ENCODE measurements around the gene FAXDC2. TPM values are rescaled to one million over a fixed set of nuclear protein-coding genes. Genes with fewer than 3 reads are reported as not detected.

The FAXDC2 gene
- total RNA-seq, 1 experiment from 2014 or later: 4.2 TPM

DNA sequence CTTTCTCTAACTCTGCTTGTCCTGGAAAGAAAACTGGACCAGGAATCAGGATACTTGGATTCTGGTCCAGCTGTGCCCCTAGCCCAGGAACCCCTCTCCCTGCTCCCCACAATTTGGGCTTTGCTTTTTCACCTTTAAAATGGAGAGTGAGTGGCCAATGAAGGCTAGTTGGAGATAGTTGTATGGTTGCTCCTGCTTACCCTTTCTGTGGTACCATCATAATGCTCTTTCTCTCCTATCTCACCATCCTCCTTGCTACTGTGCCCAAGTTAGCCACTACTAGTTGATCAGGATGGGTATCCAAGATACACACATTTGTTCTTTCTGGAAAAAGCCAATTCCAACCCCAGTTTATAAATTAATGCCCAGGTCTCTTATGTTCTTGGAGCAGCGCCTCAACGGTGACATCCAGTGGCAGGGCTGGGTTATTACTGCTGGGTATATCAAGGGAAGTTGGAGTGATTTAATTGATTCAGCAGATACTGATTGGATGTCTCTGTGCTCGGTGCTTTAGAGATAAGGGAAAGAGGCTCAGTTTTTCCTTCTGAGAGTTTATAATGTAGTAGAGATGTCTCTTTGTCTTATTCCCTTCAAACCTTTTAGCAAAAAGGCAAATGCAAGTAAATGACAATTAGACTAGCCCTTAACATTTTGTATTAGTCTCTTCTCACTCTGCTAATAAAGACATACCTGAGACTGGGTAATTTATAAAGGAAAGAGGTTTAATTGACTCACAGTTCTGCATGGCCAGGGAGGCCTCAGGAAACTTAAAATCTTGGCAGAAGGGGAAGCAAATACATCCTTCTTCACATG lies 38.5 kb downstream of the FAXDC2 start:
- Histone ChIP-seq H3K27ac (no peak overlapping the region), H3K4me1 (no peaks in the 10 kb centered on the region), H3K9me3 (replicated peaks) (no peaks in the 10 kb centered on the region), H3K27me3 (no peaks in the 10 kb centered on the region), H3K4me3 (no peak overlapping the region), H3K36me3 (peaks cover 89% of the 10 kb centered on the region)
- DNase-seq: peak; percentile 48 to 77

DNA sequence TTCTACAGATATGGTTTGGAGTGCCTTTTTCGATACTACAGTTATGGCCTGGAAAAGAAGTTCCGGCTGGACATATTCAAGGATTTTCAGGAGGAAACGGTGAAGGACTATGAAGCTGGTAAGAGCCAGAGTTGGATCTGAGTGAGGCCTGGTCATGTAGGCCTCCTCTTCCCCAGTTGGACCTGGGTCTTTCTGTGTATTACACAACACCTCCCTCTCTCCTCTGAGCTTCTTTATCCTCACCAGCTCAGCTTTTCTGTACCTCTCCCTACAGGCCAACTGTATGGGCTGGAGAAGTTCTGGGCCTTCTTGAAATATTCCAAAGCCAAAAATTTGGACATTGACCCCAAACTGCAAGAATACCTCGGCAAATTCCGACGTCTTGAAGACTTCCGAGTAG lies 39.2 kb downstream of the FAXDC2 start:
- no peaks in the 10 kb centered on the region for H3K9me3 ChIP-seq (replicated peaks)
- H3K36me3 ChIP-seq: peaks cover 88% of the 10 kb centered on the region

DNA sequence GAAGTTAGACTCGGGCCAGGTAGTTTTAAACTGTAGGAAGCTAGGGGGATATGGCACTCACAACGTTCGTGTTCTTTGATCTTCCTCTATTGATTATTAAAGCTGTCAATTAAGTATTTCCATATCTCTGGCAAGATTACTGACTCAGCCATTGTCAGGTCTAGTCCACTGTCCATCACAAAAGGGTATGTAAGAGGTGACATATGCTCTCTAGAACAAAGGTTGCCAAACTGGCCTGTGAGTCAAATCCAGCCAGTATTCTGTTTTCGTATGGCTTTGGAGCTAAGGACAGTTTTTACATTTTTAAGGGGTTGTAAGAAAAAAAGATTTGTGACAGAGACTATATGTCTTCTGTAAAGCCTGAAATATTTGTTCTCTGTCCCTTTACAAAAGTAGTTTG lies 44.2 kb downstream of the FAXDC2 start:
- Histone ChIP-seq H3K4me3 (no peak overlapping the region), H3K9me3 (replicated peaks) (no peaks in the 10 kb centered on the region), H3K4me1 (no peaks in the 10 kb centered on the region), H3K27me3 (no peaks in the 10 kb centered on the region), H3K27ac (no peak overlapping the region), H3K36me3 (peaks cover 93% of the 10 kb centered on the region)
- DNase-seq: no peak

More for the DNA sequence above, 39.2 kb downstream of the FAXDC2 start:
- no peaks in the 10 kb centered on the region for H3K4me1 ChIP-seq
- H3K27me3 ChIP-seq: no peaks in the 10 kb centered on the region
- no peak overlapping the region for H3K27ac ChIP-seq
- H3K4me3 ChIP-seq: no peak overlapping the region
- DNase-seq: no peak

DNA sequence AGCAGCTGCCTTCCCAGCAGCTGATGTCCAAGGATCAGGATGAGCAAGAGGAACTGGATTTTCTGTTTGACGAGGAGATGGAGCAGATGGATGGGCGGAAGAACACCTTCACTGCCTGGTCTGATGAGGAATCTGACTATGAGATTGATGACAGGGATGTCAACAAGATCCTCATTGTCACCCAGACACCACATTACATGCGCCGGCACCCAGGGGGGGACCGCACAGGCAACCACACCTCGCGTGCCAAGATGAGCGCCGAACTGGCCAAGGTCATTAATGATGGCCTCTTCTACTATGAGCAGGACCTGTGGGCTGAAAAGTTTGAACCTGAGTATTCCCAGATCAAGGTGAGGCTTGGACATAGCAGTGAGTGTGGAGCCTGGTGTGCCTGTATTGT lies 48.4 kb downstream of the FAXDC2 start:
- Histone ChIP-seq H3K36me3 (peaks cover 97% of the 10 kb centered on the region), H3K27ac (no peak overlapping the region)
- no peak for DNase-seq

DNA sequence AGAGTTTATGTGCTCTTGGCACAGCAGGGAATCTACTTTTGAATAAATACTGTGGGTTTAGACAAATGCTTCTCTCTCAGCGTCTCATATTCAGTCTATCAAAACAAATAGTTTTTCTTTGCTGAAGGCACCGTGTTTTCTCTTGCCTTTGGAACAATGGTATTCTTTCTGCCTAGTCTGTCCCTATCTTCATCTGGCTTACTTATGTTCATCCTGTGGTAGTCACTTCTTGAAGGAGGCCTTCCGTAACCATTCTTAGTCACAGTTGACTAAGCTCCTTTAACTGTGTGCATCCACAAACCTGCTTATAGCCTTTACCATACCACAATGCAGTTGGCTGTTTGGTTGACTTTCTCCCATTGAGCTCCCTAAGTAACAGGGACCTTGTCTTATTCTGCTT lies 49.3 kb downstream of the FAXDC2 start:
- Histone ChIP-seq H3K4me1 (no peaks in the 10 kb centered on the region), H3K9me3 (replicated peaks) (no peaks in the 10 kb centered on the region), H3K27me3 (no peaks in the 10 kb centered on the region), H3K4me3 (no peak overlapping the region), H3K27ac (no peak overlapping the region), H3K36me3 (peaks cover 99% of the 10 kb centered on the region)
- no peak for DNase-seq

More for the DNA sequence above, 48.4 kb downstream of the FAXDC2 start:
- H3K4me1 ChIP-seq: no peaks in the 10 kb centered on the region
- no peak overlapping the region for H3K4me3 ChIP-seq
- no peaks in the 10 kb centered on the region for H3K9me3 ChIP-seq (replicated peaks)
- no peaks in the 10 kb centered on the region for H3K27me3 ChIP-seq

DNA sequence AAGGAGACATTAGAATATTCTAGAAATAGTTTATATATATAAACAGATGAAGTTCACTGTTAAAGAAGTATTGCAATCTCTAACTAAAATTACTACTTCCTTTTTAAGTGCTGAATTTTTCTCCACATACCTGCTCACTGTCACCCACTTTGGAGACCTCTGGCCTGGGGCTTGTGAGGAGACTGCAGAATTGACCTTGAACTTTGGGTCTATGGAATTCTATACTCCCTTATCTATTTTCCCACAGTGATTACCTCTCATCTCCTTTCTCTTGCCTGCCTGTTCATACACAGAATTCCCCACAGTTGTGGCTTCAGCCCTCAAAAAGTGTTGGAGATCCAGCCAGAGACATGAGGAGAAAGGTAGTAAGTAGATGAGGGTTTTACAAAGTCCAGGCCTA lies 49.8 kb downstream of the FAXDC2 start:
- Histone ChIP-seq H3K36me3 (peaks cover 94% of the 10 kb centered on the region), H3K4me1 (no peaks in the 10 kb centered on the region), H3K27me3 (no peaks in the 10 kb centered on the region), H3K4me3 (no peak overlapping the region), H3K27ac (no peak overlapping the region), H3K9me3 (replicated peaks) (no peaks in the 10 kb centered on the region)
- DNase-seq: no peak

DNA sequence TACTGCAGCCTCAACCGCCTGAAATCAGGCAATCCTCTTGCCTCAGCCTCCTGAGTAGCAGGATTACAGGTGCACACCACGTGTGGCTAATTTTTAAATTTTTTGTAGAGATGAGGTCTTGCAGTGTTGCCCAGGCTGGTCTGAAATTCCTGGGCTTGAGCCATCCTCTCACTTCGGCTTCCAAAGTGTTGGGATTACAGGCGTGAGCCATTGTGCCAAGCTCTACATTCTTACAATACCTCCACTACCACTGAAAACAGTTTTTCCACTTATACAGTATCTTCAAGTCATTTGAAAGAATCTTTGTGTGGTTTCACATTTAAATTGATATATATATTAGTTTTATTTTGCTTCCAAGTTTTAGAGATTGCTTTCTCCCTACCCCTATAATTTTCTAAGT lies 52.6 kb downstream of the FAXDC2 start:
- Histone ChIP-seq H3K27ac (no peak overlapping the region), H3K9me3 (replicated peaks) (no peaks in the 10 kb centered on the region), H3K36me3 (peaks cover 82% of the 10 kb centered on the region)

DNA sequence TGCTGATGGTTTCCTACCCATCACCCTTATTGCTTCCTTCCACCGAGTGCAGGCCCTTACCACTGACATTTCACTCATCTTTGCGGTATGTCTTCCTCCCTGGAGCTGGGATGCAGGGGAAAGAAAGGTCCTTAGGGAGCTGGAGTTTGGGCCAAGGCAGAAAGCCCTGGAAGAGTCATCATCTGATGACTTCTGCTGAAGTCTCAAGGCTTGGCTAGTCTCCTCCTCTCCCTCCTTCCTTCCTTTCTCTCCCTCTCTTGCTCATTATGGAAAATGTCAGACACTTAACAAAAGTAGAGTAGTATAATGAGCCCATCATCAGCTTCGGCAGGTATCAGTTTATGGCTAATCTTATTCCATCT lies 55.2 kb downstream of the FAXDC2 start:
- H3K4me3 ChIP-seq: no peak overlapping the region
- H3K9me3 ChIP-seq (replicated peaks): no peaks in the 10 kb centered on the region
- no peak overlapping the region for H3K27ac ChIP-seq
- no peak for DNase-seq
- peaks cover 77% of the 10 kb centered on the region for H3K36me3 ChIP-seq
- no peaks in the 10 kb centered on the region for H3K27me3 ChIP-seq
- H3K4me1 ChIP-seq: no peaks in the 10 kb centered on the region

More for the DNA sequence above, 52.6 kb downstream of the FAXDC2 start:
- H3K4me1 ChIP-seq: no peaks in the 10 kb centered on the region
- no peak overlapping the region for H3K4me3 ChIP-seq
- H3K27me3 ChIP-seq: no peaks in the 10 kb centered on the region
- no peak for DNase-seq

DNA sequence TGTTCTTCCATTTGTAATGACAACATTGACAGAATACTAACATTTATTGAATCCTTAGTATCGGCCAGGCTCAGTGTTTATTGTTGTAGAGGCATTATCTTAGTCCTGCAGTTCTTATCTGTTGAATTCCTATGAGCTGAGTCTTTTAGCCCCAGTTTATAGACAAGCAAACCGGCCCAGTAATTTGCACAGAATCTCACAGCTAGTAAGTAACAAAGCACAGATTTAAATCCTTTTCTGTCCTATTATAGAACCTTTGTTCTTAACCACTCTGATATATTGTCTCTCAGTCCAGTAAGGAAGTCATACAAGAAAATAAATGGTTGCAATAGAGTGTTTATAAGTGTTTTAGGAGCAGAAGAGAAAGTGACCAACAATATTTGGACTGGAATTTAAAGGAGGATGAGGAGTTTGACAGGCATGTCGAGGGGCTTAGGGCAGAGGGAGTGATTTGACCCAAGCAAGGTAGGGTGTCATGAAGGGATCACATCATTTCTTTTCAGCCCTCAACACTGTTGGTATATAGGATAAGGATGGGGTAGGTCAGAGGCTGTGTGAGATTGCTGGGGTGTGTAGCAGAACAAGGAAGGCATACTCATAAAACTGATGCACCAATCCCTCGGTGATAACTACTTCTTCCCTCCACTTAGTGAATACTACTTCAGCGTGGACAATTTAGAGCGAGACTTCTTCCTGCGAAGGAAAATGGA lies 55.7 kb downstream of the FAXDC2 start:
- Histone ChIP-seq H3K4me3 (no peak overlapping the region), H3K36me3 (peaks cover 73% of the 10 kb centered on the region), H3K27me3 (no peaks in the 10 kb centered on the region), H3K4me1 (no peaks in the 10 kb centered on the region), H3K27ac (no peak overlapping the region), H3K9me3 (replicated peaks) (no peaks in the 10 kb centered on the region)
- DNase-seq: no peak

DNA sequence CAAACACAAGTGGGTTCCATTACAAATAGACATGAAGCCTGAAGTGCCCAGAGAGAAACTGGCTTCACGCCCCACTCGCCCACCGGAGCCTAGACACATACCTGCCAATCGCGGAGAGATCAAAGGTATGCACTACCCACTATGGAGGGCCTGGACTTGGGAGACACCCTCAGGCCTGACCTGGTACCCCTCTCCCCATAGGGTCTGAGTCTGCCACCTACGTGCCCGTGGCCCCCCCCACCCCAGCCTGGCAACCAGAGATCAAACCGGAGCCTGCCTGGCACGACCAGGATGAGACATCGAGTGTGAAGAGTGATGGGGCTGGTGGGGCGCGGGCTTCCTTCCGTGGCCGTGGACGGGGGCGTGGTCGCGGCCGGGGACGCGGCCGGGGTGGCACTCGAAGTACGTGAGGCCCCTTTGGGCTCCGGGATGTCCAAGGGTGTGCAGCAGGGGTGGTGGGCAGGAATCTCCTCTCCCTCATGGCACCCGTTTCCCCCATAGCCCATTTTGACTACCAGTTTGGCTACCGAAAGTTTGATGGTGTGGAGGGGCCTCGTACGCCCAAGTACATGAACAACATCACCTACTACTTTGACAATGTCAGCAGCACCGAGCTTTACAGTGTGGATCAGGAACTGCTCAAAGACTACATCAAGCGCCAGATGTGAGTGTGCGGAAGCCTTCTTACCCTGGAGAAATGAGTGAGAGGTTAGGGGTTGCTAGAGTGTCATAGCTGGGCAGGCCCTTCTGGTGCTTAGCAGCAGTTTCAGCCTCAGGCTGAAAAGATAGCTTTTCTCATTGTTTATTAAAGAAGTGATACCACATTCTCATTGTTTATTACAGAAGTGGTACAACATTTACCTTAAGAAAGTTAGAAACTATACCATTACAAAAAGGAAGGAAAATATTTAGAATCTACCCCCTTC lies 56.5 kb downstream of the FAXDC2 start:
- Histone ChIP-seq H3K4me1 (no peaks in the 10 kb centered on the region), H3K36me3 (peaks cover 65% of the 10 kb centered on the region)

DNA sequence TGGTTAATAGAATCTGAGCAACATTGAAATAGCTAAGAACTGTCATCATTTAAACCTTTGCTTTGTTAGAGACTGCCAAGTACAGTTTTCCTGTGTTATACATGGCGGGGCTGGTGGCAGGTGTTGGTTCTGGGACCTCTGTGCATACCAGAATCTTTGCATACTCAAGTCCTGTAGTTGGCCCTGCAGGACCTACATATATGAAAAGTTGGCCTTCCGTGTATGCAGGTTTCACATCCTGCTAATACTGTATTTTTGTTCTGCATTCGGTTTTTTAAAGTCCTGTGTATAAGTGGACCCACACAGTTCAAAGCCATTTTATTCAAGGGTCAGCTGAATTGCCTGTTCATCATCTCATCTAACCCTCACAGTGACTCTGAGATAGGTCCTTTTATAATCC lies 58.9 kb downstream of the FAXDC2 start:
- Histone ChIP-seq H3K4me3 (no peak overlapping the region), H3K4me1 (no peaks in the 10 kb centered on the region), H3K27ac (no peak overlapping the region), H3K27me3 (no peaks in the 10 kb centered on the region), H3K36me3 (peaks cover 43% of the 10 kb centered on the region), H3K9me3 (replicated peaks) (no peaks in the 10 kb centered on the region)
- no peak for DNase-seq

More for the DNA sequence above, 56.5 kb downstream of the FAXDC2 start:
- H3K27me3 ChIP-seq: no peaks in the 10 kb centered on the region
- DNase-seq: no peak
- no peaks in the 10 kb centered on the region for H3K9me3 ChIP-seq (replicated peaks)
- no peak overlapping the region for H3K27ac ChIP-seq
- no peak overlapping the region for H3K4me3 ChIP-seq

DNA sequence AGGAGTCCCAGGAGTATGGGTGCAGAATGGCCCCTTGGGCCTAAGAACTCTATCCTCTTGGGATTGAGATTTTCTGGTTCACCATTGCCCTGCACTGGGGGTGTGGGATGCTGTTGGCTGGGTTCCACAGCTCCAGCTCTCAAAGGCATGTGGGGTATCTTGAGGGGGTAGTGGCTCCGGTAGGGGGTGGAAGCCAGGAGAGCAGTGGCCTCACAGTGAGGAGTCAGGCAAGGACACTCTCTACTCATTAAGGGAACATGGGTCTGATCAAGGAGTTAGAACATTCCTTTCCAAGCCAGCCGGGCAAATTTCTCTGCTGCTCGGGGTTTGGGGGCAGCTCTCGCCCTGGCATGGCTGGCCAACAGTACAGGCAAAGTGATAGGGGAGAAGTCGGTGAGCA lies 62.2 kb downstream of the FAXDC2 start:
- Histone ChIP-seq H3K4me1 (peaks cover 11% of the 10 kb centered on the region), H3K4me3 (no peak overlapping the region), H3K9me3 (replicated peaks) (no peaks in the 10 kb centered on the region), H3K36me3 (peaks cover 25% of the 10 kb centered on the region), H3K27me3 (no peaks in the 10 kb centered on the region), H3K27ac (no peak overlapping the region)
- DNase-seq: no peak

DNA sequence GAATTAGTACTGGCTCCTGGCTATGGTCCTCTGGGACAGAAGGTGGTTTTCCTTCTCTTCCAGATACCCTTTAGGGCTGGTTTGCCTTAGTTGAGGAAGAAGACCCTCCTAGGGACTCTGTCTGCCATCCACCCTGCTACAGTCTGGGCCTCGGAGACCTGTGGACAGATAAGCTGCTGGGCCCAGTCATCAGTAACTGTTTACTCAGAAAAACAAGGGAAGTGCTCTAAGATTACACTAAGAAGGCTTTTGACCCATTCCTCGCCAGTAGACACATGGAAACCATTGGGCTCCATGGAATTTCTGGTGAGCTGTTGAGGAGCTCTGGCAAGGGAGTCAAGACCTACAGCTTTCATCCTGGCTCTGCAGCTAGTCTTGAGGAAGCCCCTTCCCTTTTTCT lies 64.0 kb downstream of the FAXDC2 start:
- Histone ChIP-seq H3K36me3 (peaks cover 10% of the 10 kb centered on the region), H3K27me3 (no peaks in the 10 kb centered on the region), H3K9me3 (replicated peaks) (no peaks in the 10 kb centered on the region), H3K4me3 (no peak overlapping the region), H3K27ac (no peak overlapping the region), H3K4me1 (peaks cover 27% of the 10 kb centered on the region)
- DNase-seq: no peak

DNA sequence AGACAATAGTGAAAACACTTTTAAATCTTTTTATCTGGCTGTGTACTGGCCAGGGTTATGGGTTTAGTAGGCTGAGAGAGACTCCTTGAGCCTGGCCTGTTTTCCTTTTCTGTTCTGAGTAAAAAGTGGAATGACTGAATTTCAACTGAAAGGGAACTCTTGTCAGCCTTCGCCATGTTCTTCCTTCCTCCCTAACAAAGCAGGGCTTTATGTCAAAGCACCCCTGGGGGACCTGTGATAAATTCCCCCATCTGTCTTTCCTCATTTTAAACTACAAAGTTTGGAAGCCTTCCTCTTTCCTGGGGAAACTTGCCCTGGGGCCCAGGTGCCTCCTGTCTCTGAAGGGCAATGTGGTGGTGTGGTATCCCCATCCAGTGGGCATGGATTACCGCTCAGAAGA lies 65.5 kb downstream of the FAXDC2 start:
- H3K9me3 ChIP-seq (replicated peaks): no peaks in the 10 kb centered on the region
- H3K36me3 ChIP-seq: no peaks in the 10 kb centered on the region; the same call in 1 of the 2 replicates
- no peak overlapping the region for H3K4me3 ChIP-seq
- no peak overlapping the region for H3K27ac ChIP-seq
- no peak for DNase-seq
- peaks cover 27% of the 10 kb centered on the region for H3K4me1 ChIP-seq
- H3K27me3 ChIP-seq: no peaks in the 10 kb centered on the region

Data from SJCRH30 (cell line).